T-helper 1 cell treated with Interleukin-12 subunit alpha and Interleukin-12 subunit beta and Interleukin-4 antibody, amounts not matched to agents 30 μg/mL and 1 μg/mL, for 36 hours (primary cell): Measurements from ENCODE around the gene EXOC3L1.

Experiments
- H3K27ac Mint-ChIP-seq: one replicate; pipeline ENCODE4 v1.8.0; 2021; ENCODE audit warnings: mild to moderate bottlenecking, mixed read lengths
- H3K27me3 Mint-ChIP-seq: one replicate; pipeline ENCODE4 v1.8.0; 2021; ENCODE audit warnings: low read depth, mixed read lengths
- H3K36me3 Mint-ChIP-seq: one replicate; pipeline ENCODE4 v1.8.0; 2021; ENCODE audit warnings: low read depth, mixed read lengths
- H3K4me1 Mint-ChIP-seq: one replicate; pipeline ENCODE4 v1.8.0; 2021; ENCODE audit warnings: low read depth, mixed read lengths
- H3K4me3 Mint-ChIP-seq: one replicate; pipeline ENCODE4 v1.8.0; 2021; ENCODE audit warnings: mild to moderate bottlenecking, moderate library complexity, mixed read lengths
- H3K9me3 Mint-ChIP-seq: one replicate; pipeline ENCODE4 v1.8.0; 2021; ENCODE audit warnings: mixed read lengths

EXOC3L1 gene

DNA sequence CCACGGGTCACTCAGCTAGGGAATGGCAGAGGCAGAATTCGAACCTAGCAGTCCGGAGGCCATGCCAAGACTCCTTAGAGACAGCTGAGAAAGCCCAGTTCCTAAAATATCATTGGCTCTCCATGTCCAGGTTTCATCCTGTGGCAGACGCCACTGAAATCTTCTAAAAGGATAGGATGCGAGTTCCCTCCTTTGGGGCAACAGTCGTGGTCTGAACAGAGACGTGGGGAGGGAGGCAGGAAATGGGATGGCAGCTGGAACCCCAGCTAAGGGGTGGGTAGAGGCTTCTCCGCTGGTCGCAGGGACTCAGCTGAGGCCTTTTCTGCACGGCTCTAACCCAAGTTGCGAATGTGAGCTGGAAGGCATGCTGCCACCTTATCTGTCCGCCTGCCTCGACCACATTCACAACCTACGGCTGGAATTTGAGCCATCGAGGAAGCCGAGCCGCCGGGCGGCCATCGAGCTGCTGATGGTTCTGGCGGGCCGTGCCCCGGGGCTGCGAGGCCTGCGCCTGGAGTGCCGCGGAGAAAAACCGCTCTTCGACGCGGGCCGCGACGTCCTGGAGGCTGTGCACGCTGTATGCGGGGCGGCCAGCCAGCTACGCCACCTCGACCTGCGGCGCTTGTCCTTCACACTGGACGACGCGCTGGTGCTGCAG is 27.3 kb downstream of the EXOC3L1 start:
- peak overlapping the region; percentile 50 for H3K27ac Mint-ChIP-seq
- peak overlapping the region; percentile 68 for H3K4me3 Mint-ChIP-seq
- H3K36me3 Mint-ChIP-seq, result peaks cover 29% of the 10 kb centered on the region
- H3K4me1 Mint-ChIP-seq, result peaks cover 44% of the 10 kb centered on the region
- H3K27me3 Mint-ChIP-seq, result peaks cover 19% of the 10 kb centered on the region
- no peaks in the 10 kb centered on the region for H3K9me3 Mint-ChIP-seq

DNA sequence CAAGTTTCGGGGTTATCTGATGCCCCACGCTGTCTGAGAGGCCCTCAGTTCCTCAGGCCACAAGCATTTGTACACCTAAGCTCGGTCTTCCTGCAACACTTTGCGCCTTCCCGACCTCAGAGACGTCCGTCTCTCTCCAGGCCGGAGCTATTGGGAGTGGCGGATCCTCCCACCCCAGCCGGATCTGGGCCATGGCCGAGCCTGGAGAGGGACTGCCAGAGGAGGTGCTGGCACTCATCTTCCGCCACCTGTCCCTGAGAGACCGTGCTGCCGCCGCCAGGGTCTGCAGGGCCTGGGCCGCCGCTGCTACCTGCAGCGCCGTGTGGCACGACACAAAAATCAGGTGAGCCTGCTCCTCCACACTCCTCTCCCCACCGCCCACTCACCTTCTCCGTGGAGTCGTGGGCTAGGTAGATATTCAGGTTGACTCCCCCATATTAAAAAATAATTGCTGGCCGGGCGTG is 28.3 kb downstream of the EXOC3L1 start:
- peaks cover 30% of the 10 kb centered on the region for H3K36me3 Mint-ChIP-seq
- peak overlapping the region; percentile 56 for H3K4me3 Mint-ChIP-seq
- peaks cover 46% of the 10 kb centered on the region for H3K4me1 Mint-ChIP-seq
- H3K27me3 Mint-ChIP-seq, result peaks cover 16% of the 10 kb centered on the region
- no peaks in the 10 kb centered on the region for H3K9me3 Mint-ChIP-seq
- H3K27ac Mint-ChIP-seq, result no peak overlapping the region

DNA sequence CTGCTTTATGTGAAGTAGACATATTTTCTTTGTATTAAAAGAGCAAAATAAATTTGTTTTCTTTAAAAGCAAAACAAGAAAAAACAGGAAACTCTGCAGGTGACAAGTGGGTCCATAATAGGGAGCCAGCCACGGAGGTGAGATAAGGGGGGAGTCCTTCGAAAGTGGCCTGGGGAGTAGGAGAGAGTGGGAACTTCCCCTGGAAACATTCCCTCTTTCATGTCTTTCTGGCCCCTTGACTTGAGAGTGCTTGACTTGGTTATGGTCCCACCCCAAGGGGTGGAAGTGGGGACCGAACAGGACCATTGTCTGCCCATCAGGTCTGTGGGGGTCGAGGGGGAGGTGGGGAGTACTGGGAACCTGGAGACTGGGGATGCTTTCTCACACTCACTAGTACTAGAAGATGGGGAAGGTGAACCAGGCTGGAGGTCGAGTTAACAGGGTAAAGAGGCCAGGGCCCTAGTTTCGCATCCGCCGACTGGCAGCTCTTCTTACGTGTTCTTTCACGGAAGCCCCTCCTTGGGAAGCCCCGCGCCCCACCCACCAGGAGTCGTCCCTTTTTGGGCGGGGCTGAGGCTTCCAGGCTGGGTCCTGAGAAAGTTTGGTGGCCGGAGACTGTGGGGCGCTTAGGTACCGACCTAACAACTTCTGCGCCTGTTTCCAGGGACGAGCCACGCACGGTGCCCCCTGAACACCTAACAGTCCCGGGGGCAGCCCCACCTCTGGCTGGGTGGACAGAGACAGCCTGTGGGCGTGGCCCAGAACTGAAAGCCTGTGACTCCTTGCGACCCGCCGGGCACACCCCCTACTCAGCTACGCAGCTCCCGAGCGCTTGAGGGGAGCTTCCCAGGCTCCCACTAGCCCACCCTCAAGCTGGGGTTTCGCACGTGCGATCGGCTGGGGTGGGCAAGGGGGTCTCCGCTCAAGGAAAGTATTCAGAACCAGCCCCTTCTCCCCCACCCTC is 31.0 kb downstream of the EXOC3L1 start:
- Mint-ChIP-seq H3K9me3 (no peaks in the 10 kb centered on the region), H3K4me1 (peaks cover 48% of the 10 kb centered on the region), H3K36me3 (peaks cover 33% of the 10 kb centered on the region), H3K27me3 (no peaks in the 10 kb centered on the region), H3K27ac (peak overlapping the region; percentile 99), H3K4me3 (peak overlapping the region; percentile 91)

DNA sequence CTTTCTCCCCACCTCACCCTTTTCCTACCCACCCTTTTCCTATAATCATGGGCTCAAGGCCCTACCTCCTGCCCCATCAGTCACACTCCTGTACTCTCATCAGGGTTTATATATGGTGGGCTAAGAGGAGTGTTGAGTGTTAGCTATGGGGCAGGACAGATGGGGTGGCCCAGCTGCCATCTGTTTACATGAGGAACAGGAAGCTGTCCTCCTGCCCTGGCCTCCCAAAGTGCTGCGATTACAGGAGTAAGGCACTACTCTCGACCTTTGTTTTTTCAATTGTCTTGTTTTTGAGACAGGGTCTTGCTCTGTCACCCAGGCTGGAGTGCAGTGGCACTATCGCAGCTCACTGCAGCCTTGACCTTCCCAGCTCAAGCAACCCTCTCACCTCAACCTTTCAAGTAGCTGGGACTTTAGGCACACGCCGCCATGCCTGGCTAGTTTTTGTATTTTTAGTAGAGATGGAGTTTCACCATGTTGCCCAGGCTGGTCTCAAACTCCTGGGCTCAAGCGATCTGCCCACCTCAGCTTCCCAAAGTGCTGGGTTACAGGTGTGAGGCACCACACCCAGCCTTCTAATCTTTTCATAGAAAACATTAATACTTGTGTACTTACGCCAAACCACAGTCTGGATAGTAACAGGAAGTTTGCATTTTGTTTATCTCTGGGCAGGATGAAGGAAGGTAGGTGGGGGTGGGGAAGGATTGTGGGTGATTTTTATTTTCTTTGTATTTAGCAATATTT is 31.9 kb downstream of the EXOC3L1 start:
- no peaks in the 10 kb centered on the region for H3K9me3 Mint-ChIP-seq

DNA sequence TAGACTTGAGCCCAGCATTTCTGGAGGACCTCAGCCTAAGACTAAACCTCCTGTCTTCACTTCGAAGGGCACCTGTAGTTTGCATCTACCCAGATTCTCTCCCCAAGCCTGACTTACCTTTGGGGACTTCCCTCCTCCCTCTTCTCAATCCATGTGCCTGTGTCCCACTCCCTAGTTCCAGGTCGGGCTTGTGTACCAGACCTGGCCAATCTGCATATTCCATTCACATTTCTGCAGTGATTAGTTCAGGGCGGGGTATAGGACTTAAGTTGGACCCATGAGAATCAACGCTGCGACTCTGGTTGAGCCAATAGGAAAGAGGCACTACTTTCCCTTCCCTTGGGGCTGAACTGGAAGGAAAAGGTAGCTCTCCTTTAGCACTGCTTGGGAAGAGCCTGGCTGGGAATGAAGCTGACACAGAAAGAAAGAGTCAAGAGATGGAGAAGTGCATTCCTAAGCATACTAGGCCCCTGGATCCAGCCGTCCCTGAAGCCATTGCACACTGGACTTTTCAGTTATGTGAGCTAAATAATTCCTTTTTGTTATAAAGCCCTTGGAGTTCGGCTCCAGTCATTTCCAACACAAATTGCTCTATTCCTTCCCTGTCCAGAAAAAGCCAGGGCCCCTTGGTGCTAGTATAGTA is 32.7 kb downstream of the EXOC3L1 start:
- Mint-ChIP-seq H3K9me3 (no peaks in the 10 kb centered on the region), H3K4me3 (peak overlapping the region; percentile 91), H3K36me3 (peaks cover 44% of the 10 kb centered on the region), H3K4me1 (peaks cover 56% of the 10 kb centered on the region), H3K27ac (peak overlapping the region; percentile 99), H3K27me3 (no peaks in the 10 kb centered on the region)

More for the DNA sequence above, 31.9 kb downstream of the EXOC3L1 start:
- Mint-ChIP-seq H3K4me3 (peak overlapping the region; percentile 91), H3K27ac (peak overlapping the region; percentile 99), H3K4me1 (peaks cover 54% of the 10 kb centered on the region), H3K27me3 (no peaks in the 10 kb centered on the region), H3K36me3 (peaks cover 39% of the 10 kb centered on the region)

DNA sequence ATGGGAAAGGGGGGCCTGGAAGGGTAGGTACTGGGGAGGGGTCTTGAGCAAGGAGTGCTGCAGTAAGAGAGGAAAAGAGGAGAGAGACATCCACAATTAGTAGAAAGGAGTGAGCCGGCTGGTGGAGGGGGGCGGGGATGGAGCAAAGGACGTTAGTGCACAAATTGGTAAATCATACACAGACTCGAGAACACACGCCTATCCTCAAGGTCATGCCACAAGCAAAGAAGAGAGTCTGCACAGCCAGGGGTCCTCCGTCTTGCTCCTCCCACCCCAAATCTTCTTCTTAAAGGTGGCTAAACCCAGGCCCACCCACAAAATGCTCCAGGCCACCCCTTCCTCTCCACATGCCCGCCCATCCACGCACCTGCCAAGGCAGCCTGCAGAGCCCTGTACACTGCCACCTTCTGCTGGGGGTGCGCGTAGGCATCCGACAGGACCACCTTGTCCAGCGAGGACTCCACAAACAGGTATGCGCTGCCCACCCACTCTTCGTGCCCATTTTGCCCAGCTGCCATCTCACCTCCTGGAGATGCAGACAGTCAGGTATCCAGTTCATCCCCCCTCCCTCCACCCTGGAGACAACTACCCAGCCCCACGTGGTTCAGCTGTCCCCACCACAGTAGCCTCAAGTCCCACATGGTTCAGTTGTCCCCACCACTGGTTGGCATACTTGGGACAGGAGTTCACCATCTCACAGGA is 33.6 kb downstream of the EXOC3L1 start:
- Mint-ChIP-seq H3K36me3 (peaks cover 42% of the 10 kb centered on the region), H3K9me3 (no peaks in the 10 kb centered on the region), H3K27me3 (no peaks in the 10 kb centered on the region), H3K4me1 (peaks cover 56% of the 10 kb centered on the region), H3K4me3 (peak overlapping the region; percentile 59), H3K27ac (peak overlapping the region; percentile 99)

DNA sequence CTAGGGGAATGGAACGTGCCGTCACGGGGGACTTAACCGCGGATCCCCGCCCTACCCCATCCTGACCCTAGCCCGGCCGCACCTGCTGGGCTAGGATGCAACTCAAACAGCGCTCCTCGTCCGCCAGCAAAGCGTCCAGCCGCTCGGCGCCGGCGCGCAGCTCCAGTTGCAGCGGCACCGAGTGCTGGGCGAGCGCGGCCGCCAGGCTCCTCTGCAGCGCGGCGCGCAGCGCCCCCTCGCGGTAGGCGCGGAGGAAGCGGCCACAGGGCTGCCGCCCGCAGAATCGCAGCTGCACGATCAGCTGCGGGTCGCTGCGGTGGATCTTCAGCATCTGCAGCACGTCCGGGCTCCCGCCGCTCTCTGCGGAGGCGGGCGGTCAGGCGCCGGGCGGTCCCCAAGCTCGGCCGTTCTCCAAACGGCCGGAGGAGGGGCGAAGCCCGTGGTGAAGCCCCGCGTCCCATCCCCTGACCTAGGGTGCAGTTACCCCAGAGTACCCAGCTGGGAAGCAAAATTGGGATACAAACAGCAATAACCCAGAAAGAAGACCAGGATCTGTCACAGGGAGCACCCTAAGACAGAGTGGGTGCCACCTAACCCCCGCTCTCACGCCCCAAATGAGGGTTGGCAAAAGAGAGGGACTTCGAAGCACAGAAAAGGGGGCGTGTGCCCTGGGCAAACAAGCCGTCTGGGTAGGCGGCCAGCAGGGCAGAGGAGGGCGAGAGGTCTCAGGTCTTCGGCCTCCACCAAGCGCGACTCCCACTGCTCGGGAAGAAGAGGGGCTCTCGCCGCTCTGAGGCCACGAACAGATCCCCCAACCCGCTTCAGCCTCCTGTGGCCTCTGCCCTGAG is 34.4 kb downstream of the EXOC3L1 start:
- no peaks in the 10 kb centered on the region for H3K9me3 Mint-ChIP-seq
- H3K27me3 Mint-ChIP-seq, result no peaks in the 10 kb centered on the region
- H3K4me1 Mint-ChIP-seq, result peaks cover 55% of the 10 kb centered on the region
- H3K36me3 Mint-ChIP-seq, result peaks cover 39% of the 10 kb centered on the region
- peak overlapping the region; percentile 78 for H3K4me3 Mint-ChIP-seq
- H3K27ac Mint-ChIP-seq, result peak overlapping the region; percentile 99

DNA sequence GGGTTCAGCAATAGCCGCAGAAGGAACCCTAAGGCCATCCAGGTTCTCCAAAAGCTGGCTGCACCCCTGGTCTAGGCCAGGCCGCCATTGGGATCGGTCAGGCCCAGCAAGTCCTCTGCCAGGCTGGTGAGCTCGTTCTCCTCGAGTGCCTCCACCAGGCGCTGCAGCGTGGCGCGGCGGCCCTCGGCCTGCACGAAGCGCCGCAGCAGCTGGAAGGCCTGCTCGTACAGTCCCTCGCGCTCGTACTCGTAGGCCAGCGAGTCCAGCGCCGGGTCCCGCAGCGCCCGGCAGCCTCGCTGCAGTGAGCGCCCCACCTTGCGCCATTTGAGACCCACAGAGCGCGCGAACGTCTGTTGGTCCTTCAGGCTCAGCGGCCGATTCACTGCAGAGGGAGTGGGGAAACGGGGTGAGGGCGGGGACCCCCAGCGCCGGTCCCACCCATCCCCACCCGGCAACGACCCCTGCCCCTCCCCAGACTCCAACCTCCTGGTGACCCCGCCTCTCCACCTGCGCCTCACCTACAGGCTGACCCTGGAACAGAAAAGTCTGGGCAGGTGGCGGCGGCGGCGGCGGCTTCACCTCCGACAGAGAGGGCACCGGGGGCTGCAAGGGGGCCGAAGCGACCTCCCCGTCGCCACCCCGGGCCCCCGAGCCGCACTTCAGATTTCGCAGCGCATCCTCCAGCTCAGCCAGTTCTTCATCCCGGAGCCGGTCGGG is 35.2 kb downstream of the EXOC3L1 start:
- Mint-ChIP-seq H3K36me3 (peaks cover 39% of the 10 kb centered on the region), H3K4me3 (peak overlapping the region; percentile 78), H3K9me3 (no peaks in the 10 kb centered on the region), H3K27ac (no peak overlapping the region), H3K4me1 (peaks cover 55% of the 10 kb centered on the region), H3K27me3 (no peaks in the 10 kb centered on the region)

DNA sequence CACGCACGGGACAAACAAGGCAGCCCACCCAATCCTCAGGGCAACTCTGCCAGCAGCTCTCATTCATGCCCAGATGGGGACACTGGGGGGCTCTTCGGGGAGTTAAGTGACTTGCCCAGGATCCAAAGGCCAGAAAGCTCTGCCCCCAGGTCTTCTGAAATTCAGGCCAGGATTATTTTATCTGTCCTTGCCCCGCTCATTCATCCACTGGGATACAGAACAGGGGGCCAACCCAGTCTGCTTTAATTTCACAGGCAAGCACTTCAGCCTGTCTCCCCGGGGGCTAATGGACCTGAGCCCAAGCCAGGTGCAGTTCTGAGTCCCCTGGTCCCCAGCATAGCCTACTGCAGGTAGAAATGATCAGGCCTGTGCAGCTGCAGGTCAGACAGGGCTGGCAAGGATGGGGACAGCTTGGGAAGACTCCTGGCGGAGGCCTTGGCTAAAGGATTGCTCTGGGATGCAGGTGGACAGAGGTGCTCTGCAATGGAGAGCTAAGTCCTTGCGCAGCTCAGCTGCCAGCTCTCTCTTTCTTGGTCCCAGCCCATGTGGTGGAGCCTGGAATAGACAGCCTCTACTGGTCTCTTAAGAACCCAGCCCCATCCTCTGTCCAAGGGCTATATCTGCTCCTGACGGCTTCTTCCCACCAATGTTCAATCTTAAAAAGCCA is 38.4 kb downstream of the EXOC3L1 start:
- H3K4me1 Mint-ChIP-seq, result peaks cover 36% of the 10 kb centered on the region
- peak overlapping the region; percentile 79 for H3K4me3 Mint-ChIP-seq
- H3K27ac Mint-ChIP-seq, result peak overlapping the region; percentile 50
- H3K9me3 Mint-ChIP-seq, result no peaks in the 10 kb centered on the region
- H3K27me3 Mint-ChIP-seq, result no peaks in the 10 kb centered on the region
- H3K36me3 Mint-ChIP-seq, result peaks cover 34% of the 10 kb centered on the region

DNA sequence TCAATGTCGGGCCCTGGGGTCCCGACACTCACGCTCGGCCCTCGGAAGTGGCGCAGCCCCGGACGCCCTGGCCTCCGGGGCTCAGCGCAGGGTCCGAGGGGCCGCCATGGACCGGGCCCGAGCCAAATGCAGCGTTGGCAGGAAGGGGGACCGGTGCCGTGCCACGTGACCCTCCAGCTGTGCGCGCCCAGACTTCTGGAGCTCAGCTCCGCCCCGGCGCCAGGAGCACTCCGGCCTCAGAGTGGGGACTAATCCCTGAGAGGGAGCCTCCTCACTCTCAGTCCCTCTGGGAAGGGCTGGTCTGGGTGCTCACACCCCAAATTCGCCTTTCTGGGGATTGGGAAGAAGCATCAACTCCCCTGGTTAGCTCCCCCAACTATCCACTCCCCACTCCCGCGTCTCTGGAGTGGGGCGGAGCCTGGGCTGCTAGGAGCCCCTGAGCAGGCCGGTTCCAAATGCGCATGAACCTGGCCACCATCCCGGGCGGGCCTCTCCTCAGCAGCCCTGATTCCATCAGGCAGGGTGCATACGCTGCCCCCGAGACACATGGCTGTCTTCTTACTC is 39.0 kb downstream of the EXOC3L1 start, which contains the start of gene B3GNT9:
Gene B3GNT9, minus strand, starts transcription at position 166 of the 564 bp plus-strand sequence. CDS start 513 bp downstream, outside the sequence.
- Mint-ChIP-seq H3K4me1 (peaks cover 29% of the 10 kb centered on the region), H3K27ac (peak within 1 kb of the TSS; percentile 50), H3K4me3 (peak within 1 kb of the TSS; percentile 79), H3K36me3 (peaks cover 34% of the 10 kb centered on the region), H3K9me3 (no peaks in the 10 kb centered on the region), H3K27me3 (no peaks in the 10 kb centered on the region)

DNA sequence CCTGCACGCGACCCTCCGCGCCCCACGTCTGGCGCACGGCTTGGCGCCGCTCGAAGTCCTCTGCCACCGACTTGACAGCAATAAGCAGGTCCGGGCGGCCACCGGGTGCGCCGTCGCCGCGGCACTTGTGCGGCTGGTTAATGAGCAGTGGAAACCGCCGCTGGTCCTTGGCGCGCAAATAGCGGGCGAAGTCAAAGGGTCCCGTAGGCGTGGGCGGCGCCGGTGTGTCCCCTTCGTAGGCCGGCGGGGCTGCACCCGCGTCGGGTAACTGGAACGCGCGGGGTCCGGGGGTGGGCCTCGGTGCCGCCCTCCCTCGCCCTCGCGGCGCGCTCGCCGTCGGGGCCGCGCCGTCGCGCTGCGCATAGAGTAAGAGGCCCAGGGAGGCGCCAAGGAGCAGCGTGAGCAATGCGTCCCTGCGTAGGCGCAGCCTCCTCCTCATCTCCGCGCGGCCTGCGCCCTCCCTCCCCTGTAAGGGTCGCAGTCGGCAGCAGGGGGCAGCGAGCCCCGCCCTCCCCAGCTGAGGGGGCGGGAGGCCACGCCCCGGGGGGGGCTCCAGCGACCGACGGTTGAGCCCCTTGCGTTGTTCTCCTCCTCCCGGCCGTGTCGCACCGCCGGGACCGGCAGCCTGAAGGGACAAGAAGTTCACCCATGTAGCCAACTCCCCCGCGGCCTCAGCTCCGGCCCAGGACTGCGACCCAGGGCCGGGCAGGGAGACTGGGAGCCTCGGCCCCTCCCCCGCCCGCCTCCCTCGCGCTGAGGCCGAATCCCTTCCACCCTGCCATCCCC is 39.7 kb downstream of the EXOC3L1 start:
- H3K27ac Mint-ChIP-seq, result no peak overlapping the region
- no peaks in the 10 kb centered on the region for H3K27me3 Mint-ChIP-seq
- no peaks in the 10 kb centered on the region for H3K9me3 Mint-ChIP-seq
- no peak overlapping the region for H3K4me3 Mint-ChIP-seq
- peaks cover 31% of the 10 kb centered on the region for H3K36me3 Mint-ChIP-seq
- peaks cover 27% of the 10 kb centered on the region for H3K4me1 Mint-ChIP-seq
